Thyroid gland (tissue), 4 donors: ENCODE measurements around the gene CIP2A. TPM values are rescaled to one million over a fixed set of nuclear protein-coding genes. Genes with fewer than 3 reads are reported as not detected.
A peak's percentile ranks its signal among the peaks of the same experiment; 100 is the strongest.

Experiments used
- DNase-seq, 2 donors: peaks; one replicate each; pipeline ENCODE4 v3.0.0-alpha.2; 2019
- H3K27ac ChIP-seq, 3 donors: fragments of 200-600 bp; sonication (generic); 1 replicate in 2 of 3; 2 replicates in 1 of 3; pipeline ENCODE4 v1.5.1; 2016 to 2019; ENCODE audit warnings: mild to moderate bottlenecking in 1 of 3, moderate library complexity in 1 of 3
- H3K27me3 ChIP-seq: fragments of 200-600 bp; sonication (generic); one replicate; pipeline ENCODE4 v1.5.1; 2019
- H3K36me3 ChIP-seq, 2 donors: fragments of 200-600 bp; sonication (generic); one replicate each; pipeline ENCODE4 v1.5.1; 2016 to 2019
- H3K4me1 ChIP-seq, 2 donors: fragments of 200-600 bp; sonication (generic); one replicate each; pipeline ENCODE4 v1.5.1; 2017 to 2019
- H3K4me3 ChIP-seq, 3 donors: fragments of 200-600 bp; sonication (generic); replicated peaks in 1 of 3; 1 replicate in 2 of 3; 2 replicates in 1 of 3; pipeline ENCODE4 v1.5.1; 2016; ENCODE audit warnings: mild to moderate bottlenecking in 1 of 3
- H3K9me3 ChIP-seq: fragments of 200-600 bp; sonication (generic); one replicate; pipeline ENCODE4 v1.5.1; 2017
- POLR2A ChIP-seq, 2 donors: fragments of 450-650 bp; IDR thresholded peaks; one replicate each; pipeline ENCODE4 v1.6.1; 2017; ENCODE audit warnings: antibody characterized with exemption in 2 of 2, mild to moderate bottlenecking in 2 of 2, moderate library complexity in 1 of 2
- WGBS, 2 donors: methylation state at CpG; one replicate each; pipeline ENCODE4 v1.1.5; 2017; 5-methylcytosine and 5-hydroxymethylcytosine counted together
- intact Hi-C: fragments of 100-400 bp; cut with DNase I; formaldehyde crosslinking; loops from one replicate; pipeline ENCODE4 v1.15.1; 2023
- total RNA-seq, 4 donors: library from RNA; depleted of rRNA; stranded (reverse); fragments of >200 nt; gene quantifications; one replicate each; pipeline ENCODE4 v1.2.3, GENCODE V29; 2016
- TF ChIP-seq, protein P1 (sequence below), 6 experiments: fragments of 200-600 bp in 3 of 6; fragments of 450-650 bp in 3 of 6; sonication (generic) in 3 of 6; IDR thresholded peaks; one replicate each; pipeline ENCODE4 v1.5.1; 2016 to 2019; ENCODE audit warnings: antibody characterized with exemption in 6 of 6, mild to moderate bottlenecking in 2 of 6, inconsistent platforms in 1 of 6, moderate library complexity in 1 of 6

CIP2A gene
- total RNA-seq, 4 donors from 2014 or later = 3.6 to 8.1 (median 3.8) TPM

GRCh38 chr3:108590460-108590859, 1.2 kb upstream of the CIP2A start:
- Histone ChIP-seq H3K27me3 (no peaks in the 10 kb centered on the region), H3K9me3 (no peaks in the 10 kb centered on the region), H3K4me3 (peak overlapping the region; percentile 46 to 94 (median 68)), H3K36me3 (no peaks in the 10 kb centered on the region), H3K4me1 (peaks cover 6 to 9% of the 10 kb centered on the region in 2 donors), H3K27ac (no peak overlapping the region)
- TF ChIP-seq POLR2A (IDR thresholded peaks at IDR 0.05) = no peak
- TF ChIP-seq, protein P1, sequence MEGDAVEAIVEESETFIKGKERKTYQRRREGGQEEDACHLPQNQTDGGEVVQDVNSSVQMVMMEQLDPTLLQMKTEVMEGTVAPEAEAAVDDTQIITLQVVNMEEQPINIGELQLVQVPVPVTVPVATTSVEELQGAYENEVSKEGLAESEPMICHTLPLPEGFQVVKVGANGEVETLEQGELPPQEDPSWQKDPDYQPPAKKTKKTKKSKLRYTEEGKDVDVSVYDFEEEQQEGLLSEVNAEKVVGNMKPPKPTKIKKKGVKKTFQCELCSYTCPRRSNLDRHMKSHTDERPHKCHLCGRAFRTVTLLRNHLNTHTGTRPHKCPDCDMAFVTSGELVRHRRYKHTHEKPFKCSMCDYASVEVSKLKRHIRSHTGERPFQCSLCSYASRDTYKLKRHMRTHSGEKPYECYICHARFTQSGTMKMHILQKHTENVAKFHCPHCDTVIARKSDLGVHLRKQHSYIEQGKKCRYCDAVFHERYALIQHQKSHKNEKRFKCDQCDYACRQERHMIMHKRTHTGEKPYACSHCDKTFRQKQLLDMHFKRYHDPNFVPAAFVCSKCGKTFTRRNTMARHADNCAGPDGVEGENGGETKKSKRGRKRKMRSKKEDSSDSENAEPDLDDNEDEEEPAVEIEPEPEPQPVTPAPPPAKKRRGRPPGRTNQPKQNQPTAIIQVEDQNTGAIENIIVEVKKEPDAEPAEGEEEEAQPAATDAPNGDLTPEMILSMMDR (IDR thresholded peaks at IDR 0.05) = no peak
- DNase-seq = no peak
- intact Hi-C loops = no loop called here
- WGBS, 2 donors = 23 to 28% methylated on average over 4 of the region's 4 CpGs

DNA sequence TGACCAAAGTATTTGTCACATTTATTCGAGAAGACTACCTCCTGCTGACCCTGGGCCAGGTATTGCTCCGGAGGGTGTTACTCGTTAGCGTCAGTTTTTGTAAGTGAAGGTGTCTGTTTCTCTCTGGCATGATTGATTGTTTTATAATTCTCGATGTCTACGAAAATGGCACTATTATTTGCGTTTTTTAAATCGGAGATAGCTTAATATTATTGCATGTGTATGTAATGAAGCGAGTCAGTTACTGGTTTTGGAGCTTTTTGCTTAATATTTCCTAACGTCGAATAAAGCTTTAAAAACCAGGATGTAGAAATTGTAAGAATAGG, 723 bp upstream of the CIP2A start:
- no peak for TF ChIP-seq POLR2A (IDR thresholded peaks at IDR 0.05)
- TF ChIP-seq, protein P1 (IDR thresholded peaks at IDR 0.05) = no peak
- no peaks in the 10 kb centered on the region for H3K36me3 ChIP-seq
- DNase-seq = no peak
- WGBS, 2 donors = 1% methylated on average over 11 of the region's 11 CpGs
- peak overlapping the region; percentile 46 to 94 (median 68) for H3K4me3 ChIP-seq
- H3K27me3 ChIP-seq = no peaks in the 10 kb centered on the region
- no peaks in the 10 kb centered on the region for H3K9me3 ChIP-seq
- intact Hi-C loops = no loop called here
- peaks cover 6 to 9% of the 10 kb centered on the region in 2 donors for H3K4me1 ChIP-seq
- H3K27ac ChIP-seq = peak overlapping the region; percentile 92 to 96 (median 94)

DNA sequence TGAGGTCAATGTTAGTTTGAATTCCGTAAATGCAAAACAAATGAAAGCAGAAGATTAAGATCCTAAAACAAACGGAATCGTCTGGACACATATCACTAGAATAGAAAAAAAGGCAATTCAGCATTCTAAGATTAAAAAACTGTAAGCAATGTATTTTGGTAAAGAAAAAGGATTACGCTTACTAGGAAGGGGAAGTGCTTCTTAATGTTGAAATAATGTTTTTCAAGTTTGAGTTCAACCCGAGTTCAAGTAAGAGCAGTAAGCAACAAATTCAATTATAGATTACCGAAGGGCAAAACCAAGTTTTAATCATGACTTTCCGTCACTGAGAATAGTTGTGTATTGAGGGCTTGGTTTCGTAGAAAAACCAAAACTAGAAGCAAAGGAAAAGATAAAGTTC, 637 bp downstream of the CIP2A start:
- no peak for DNase-seq
- intact Hi-C loops = no loop called here
- TF ChIP-seq, protein P1 (IDR thresholded peaks at IDR 0.05) = no peak
- TF ChIP-seq POLR2A (IDR thresholded peaks at IDR 0.05) = no peak
- H3K9me3 ChIP-seq = no peaks in the 10 kb centered on the region
- WGBS, 2 donors = 2 to 3% methylated on average over 8 of the region's 8 CpGs
- peak overlapping the region in 1 of 3 donors; percentile 96 for H3K27ac ChIP-seq
- H3K36me3 ChIP-seq = no peaks in the 10 kb centered on the region
- peak overlapping the region in 2 of 3 donors; percentile 46 to 68 for H3K4me3 ChIP-seq
- H3K27me3 ChIP-seq = no peaks in the 10 kb centered on the region
- H3K4me1 ChIP-seq = peaks cover 6 to 9% of the 10 kb centered on the region in 2 donors

- Histone ChIP-seq H3K4me3 (no peak overlapping the region), H3K27ac (no peak overlapping the region), H3K27me3 (no peaks in the 10 kb centered on the region), H3K4me1 (no peaks in the 10 kb centered on the region), H3K36me3 (no peaks in the 10 kb centered on the region), H3K9me3 (no peaks in the 10 kb centered on the region)
- intact Hi-C loops = no loop called here
- DNase-seq = no peak
- WGBS, 2 donors = 94 to 98% methylated on average over 2 of the region's 2 CpGs
- TF ChIP-seq POLR2A (IDR thresholded peaks at IDR 0.05) = no peak
- TF ChIP-seq, protein P1 (IDR thresholded peaks at IDR 0.05) = no peak
Measured at GRCh38 chr3:108578064-108578463, 11.2 kb downstream of the CIP2A start.

GRCh38 chr3:108569336-108569735, 19.9 kb downstream of the CIP2A start:
- H3K9me3 ChIP-seq = no peaks in the 10 kb centered on the region
- TF ChIP-seq, protein P1 (IDR thresholded peaks at IDR 0.05) = no peak
- no peak for TF ChIP-seq POLR2A (IDR thresholded peaks at IDR 0.05)
- DNase-seq = no peak
- H3K4me3 ChIP-seq = no peak overlapping the region
- H3K36me3 ChIP-seq = no peaks in the 10 kb centered on the region
- no peaks in the 10 kb centered on the region for H3K4me1 ChIP-seq
- 98 to 99% methylated on average over 4 of the region's 4 CpGs for WGBS, 2 donors
- H3K27me3 ChIP-seq = no peaks in the 10 kb centered on the region
- no peak overlapping the region for H3K27ac ChIP-seq
- intact Hi-C loops = no loop called here
